ENCODE results near the gene CALML4.
"Not testable (repeated sequence)": the region's sequence is repeated elsewhere in the genome, so short reads cannot be mapped to it uniquely, and the experiment has no call there.

DNA sequence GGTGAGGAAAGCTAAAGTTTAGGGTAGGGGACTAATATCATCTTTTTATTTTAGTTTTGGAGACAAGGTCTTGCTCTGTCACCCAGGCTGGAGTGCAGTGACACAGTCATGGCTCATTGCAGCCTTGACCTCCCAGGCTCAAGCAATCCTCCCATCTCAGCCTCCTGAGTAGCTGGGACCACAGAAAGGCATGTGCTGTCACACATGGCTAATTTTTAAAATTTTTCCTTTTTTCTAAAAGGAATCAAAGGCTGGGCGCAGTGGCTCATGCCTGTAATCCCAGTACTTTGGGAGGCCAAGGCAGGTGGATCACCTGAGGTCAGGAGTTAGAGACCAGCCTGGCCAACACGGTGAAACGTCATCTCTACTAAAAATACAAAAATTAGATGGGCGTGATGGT is 20.3 kb upstream of the CALML4 start:
- TF ChIP-seq, protein P1, sequence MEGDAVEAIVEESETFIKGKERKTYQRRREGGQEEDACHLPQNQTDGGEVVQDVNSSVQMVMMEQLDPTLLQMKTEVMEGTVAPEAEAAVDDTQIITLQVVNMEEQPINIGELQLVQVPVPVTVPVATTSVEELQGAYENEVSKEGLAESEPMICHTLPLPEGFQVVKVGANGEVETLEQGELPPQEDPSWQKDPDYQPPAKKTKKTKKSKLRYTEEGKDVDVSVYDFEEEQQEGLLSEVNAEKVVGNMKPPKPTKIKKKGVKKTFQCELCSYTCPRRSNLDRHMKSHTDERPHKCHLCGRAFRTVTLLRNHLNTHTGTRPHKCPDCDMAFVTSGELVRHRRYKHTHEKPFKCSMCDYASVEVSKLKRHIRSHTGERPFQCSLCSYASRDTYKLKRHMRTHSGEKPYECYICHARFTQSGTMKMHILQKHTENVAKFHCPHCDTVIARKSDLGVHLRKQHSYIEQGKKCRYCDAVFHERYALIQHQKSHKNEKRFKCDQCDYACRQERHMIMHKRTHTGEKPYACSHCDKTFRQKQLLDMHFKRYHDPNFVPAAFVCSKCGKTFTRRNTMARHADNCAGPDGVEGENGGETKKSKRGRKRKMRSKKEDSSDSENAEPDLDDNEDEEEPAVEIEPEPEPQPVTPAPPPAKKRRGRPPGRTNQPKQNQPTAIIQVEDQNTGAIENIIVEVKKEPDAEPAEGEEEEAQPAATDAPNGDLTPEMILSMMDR (IDR thresholded peaks at IDR 0.05; ENCODE audit: poor library complexity): not testable (repeated sequence)
- TF ChIP-seq EZH2 (IDR thresholded peaks at IDR 0.05; ENCODE audit: borderline replicate concordance): not testable (repeated sequence)
